GM19238 (cell line): ENCODE data around the gene ADARB2.

ENCODE experiments used
- DNase-seq: peaks from one replicate; pipeline ENCODE4 v3.0.0; 2011; ENCODE audit warnings: low spot score; ENCODE audit not compliant: insufficient read length

ADARB2 gene

GRCh38 chr10:1664333-1664964 lies 72.9 kb downstream of the ADARB2 start:
- no peak for DNase-seq

GRCh38 chr10:1663226-1663625 lies 74.1 kb downstream of the ADARB2 start:
- DNase-seq = no peak

DNA sequence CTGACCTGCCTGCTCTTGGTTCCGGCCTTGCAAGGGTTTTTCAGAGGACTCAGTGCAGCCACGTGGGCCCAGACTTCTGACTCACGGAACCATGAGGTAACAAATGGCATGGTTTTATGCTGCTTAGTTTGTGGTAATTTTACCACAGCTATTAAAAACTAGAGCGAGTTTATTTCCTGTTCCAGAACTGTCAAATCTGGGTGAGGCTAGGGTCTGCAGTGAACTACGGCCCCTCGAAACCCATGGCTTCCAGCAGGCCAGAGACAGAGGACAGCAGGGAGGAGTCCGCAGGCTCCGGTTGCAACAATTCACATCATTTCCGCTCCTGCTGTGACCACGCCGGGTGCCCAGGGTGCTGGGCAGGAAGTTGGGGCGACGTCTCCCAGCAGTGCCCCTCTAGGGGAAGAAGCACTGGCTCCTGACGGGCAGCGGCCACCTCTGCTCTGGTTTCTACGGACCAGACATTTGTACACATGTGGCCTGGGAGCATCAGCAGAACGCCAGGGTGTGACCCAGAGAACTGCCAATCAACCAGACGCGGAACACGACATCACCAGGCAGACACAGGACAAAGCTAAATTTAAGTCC lies 74.8 kb downstream of the ADARB2 start:
- DNase-seq = peak; percentile 35

DNA sequence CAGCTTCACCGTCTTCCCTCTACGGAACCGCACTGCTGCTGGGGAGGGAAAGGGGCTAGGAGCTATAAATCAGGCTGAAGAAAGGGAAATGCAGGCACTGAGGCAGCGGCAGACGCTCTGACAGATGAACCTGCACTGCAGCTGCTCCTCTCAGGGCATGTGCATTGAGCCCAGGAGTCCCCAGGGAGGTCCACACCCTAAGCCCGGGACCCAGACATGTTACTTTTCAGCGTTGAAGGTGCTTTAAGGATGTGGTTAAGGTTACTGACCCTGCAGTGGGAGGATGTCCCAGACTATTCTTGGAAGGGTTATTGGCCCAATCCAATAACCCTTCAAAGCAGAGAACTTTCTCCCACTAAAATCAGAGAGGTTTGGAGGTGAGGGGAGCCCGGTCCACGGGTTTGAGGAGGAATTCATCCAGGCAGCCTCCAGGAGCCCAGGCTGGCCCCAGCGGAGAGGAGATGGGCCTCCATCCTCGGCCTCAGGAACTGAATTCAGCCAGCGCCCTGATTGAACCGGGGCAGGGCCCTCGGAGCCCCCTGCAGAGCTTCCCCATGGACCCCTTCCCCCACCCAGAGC lies 75.4 kb downstream of the ADARB2 start:
- DNase-seq = peak; percentile 70

- DNase-seq = no peak
Observed at GRCh38 chr10:1661416-1661815, 75.9 kb downstream of the ADARB2 start.

DNA sequence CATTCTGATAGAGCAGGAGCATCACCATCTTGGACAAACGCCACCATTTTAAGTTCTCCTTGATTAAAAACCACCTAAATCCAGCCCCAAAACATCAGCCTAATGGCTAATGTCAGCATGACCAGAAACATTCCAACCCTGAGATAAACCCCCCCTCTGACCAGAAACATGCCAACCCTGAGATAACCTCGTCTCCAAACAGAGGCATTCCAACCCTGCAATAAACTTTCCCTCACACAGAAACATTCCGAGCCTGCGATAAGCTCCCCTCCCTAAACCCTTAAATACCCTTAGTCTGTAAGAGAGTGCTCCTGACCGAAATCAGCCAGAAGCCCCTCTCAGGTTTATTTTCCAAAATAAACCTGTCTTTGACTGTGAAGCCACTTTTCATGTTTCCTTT lies 76.5 kb downstream of the ADARB2 start:
- DNase-seq = no peak

- DNase-seq = no peak
Observed at GRCh38 chr10:1660386-1660785, 76.9 kb downstream of the ADARB2 start.

GRCh38 chr10:1659221-1659791 lies 78.0 kb downstream of the ADARB2 start:
- no peak for DNase-seq

DNA sequence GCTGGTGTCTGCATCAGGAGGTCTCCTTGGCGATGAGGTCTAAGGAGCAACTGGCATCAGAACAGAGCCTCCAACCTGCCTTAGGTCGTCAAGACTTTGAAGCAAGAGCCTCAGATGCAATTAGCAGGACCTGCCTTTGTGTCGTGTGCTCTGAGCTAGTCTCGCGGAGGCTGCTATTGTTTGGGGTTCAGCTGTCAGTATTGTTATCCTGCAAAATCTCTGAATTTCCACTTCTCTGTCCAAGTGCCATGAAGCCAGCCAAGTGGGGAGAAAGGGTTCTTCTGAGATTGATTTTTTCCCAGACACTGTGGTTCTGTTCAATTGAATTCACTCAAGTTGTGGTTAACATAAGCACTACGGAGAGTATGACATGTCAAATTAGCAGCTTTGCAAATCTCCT lies 78.7 kb downstream of the ADARB2 start:
- no peak for DNase-seq

DNA sequence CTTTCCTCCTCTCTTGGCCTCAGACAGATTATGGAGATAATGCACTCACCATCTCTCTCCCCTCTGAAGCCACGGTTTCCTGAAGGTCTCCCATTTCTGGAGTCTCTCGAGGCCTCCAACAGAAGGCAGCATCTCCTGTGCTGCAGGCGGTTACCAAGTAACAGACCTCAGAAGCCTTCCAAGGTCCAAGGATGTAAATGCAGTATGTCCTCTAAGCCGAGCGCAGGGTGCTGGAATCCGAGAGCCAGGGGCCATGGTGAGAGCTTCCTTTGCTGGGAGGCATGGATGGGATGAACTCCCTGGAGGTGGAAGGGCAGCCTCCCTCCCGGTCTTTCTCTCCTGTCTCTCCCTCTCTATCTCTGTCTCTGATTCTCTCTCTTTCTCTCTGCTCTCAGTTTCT lies 79.8 kb downstream of the ADARB2 start:
- no peak for DNase-seq

GRCh38 chr10:1655367-1655766 lies 82.0 kb downstream of the ADARB2 start:
- no peak for DNase-seq

- no peak for DNase-seq
Observed at GRCh38 chr10:1654811-1655356, 82.4 kb downstream of the ADARB2 start.

GRCh38 chr10:1654247-1654646 lies 83.1 kb downstream of the ADARB2 start:
- DNase-seq = no peak

DNA sequence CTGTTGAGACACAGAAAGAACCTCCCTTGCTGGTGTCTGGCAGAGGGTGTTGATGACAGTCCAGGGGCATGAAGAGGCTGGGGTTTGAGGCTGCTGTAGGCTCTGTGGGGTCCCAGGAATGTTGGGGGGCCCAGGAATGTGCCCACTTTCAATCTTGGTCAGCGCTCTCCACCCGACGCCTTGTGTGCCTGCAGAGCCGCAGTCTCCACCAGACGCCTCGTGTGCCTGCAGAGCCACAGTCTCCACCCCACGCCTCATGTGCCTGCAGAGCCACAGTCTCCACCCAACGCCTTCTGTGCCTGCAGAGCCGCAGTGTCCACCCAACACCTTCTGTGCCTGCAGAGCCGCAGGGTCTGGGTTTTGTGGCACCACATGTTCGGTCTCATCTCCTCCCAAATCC lies 84.0 kb downstream of the ADARB2 start:
- no peak for DNase-seq

DNA sequence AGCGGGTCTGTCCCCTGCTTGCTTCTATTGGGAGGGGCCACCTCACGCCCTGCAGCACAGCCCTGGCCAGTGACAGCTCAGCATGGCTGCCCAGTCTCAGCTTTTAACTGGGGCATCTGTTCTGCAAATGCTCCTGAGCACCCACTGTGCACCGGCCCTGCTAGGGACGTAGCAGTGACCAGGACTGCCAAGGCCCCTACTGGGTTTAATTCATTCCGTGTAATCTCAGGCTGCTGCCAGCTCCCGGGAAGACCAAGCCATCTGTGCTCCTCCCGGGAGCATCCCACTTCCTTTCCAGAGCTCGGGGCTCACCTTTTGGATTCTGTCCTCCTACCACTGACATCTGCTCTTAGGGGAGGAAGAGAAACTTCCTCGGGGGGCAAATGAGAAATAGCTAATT lies 85.2 kb downstream of the ADARB2 start:
- DNase-seq = no peak

GRCh38 chr10:1651270-1651966 lies 85.9 kb downstream of the ADARB2 start:
- DNase-seq = no peak

DNA sequence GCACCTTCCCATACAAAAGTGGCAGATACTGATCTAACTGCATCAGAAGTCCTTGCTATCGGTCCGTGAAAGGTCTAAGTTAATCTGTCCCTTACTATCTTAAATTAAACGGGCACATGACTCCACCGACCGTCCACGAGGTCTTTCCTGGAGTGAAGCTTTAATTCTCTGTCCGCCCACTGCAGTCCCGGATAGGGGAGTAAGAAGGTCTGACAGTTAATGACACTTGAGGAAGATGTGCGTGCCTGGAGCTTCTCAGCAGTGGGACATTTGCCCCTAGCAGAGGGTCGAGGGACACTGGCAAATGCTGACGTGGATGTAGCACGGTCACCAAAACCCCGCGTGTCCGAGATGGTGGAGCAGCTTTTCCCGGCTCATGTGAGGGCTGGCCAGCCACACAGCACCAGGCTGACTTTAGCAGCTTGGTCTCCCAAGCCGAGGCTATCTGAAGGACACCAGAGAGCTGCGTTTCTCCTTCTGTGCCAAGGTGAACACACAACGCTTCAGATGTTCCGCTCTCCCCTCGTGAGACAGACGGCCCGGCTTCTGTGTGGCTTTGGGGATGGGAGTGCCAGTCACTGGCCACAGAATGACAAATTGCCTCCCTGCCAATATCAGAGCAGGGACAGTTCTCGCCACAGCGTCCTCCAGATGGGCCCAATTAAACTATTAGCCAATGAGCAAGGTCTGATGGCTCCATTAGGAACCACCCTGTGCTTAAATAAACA lies 86.6 kb downstream of the ADARB2 start:
- no peak for DNase-seq

- DNase-seq = no peak
Observed at GRCh38 chr10:1648648-1649047, 88.7 kb downstream of the ADARB2 start.

- DNase-seq = no peak
Observed at GRCh38 chr10:1646332-1646731, 91.0 kb downstream of the ADARB2 start.

DNA sequence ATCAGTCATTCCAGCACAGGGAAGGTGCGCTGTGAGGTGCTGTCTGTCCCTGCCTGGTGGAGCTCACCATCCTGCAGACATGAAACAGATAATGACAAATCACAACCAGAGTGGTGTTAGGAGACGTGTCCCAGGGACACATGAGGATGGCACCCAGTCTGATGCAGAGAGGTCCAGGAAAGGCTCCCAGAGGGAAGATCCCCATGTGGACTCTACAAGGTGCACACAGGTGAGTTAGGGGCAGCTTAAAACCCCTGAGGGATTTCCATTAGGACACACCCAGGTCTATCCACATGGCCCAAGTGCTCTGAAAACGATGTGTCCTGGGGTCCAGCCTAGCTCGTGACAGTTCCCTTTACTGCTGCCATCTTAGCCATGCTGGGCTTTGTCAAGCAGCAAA lies 91.4 kb downstream of the ADARB2 start:
- DNase-seq = no peak

DNA sequence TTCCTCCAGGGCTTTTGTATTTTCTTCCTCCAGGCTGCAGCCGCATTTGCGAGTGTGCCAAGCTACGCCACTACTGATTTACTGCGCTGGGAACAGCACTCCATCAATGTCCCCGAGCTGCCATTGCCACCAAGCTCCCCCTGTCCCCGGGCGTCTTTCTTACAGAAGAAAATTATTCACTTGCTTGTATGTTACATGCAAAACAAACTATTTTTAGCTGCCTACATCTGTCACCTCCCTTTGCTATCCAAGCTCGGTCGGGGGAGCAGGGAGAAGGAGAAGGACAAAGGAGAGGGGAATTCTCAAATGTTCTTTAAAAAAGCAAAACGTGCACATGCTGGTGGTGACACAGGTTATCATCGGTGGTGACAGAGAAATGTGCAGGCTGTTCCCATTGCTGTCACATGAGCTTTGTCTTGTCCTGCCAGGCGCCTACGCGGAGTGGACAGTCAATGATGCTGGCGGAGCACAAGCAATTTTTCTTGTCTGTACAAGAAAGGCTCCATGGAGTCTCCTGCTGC lies 93.1 kb downstream of the ADARB2 start:
- no peak for DNase-seq
